GM10266 (cell line): ENCODE data around the gene OTOP3.

Experiments used
- DNase-seq: peaks from one replicate; pipeline ENCODE4 v3.0.0; 2012; ENCODE audit errors: extremely low spot score
- CTCF ChIP-seq: IDR thresholded peaks from 2 replicates; pipeline ENCODE4 v1.5.1; 2012; ENCODE audit warnings: mild to moderate bottlenecking, low read depth; ENCODE audit not compliant: control insufficient read depth, insufficient read depth; ENCODE audit errors: missing control alignments

Gene OTOP3

GRCh38 chr17:74946641-74947040 lies 10.9 kb downstream of the OTOP3 start:
- DNase-seq: no peak
- TF ChIP-seq CTCF: no peak

GRCh38 chr17:74947041-74947754 lies 11.5 kb downstream of the OTOP3 start:
- DNase-seq: no peak
- no peak for TF ChIP-seq CTCF

- DNase-seq: no peak
- TF ChIP-seq CTCF: no peak
Measured at GRCh38 chr17:74949455-74950115, 13.9 kb downstream of the OTOP3 start.

GRCh38 chr17:74950207-74950606 lies 14.5 kb downstream of the OTOP3 start:
- no peak for DNase-seq
- no peak for TF ChIP-seq CTCF

- DNase-seq: no peak
- TF ChIP-seq CTCF: no peak
Measured at GRCh38 chr17:74951065-74951464, 15.4 kb downstream of the OTOP3 start.

GRCh38 chr17:74951680-74952421 lies 16.2 kb downstream of the OTOP3 start:
- DNase-seq: no peak
- TF ChIP-seq CTCF: no peak

GRCh38 chr17:74952431-74953133 lies 16.9 kb downstream of the OTOP3 start:
- no peak for TF ChIP-seq CTCF
- no peak for DNase-seq
